AG04450 (cell line): ENCODE measurements around the gene APLNR. TPM values are rescaled to one million over a fixed set of nuclear protein-coding genes. Genes with fewer than 3 reads are reported as not detected.

Experiments used
- CTCF ChIA-PET: fragments of 300-600, 350-600 bp; formaldehyde crosslinking; extraction: SDS; loops from one replicate; lab custom pipeline; 2022; ENCODE audit warnings: antibody characterized with exemption, inconsistent platforms; lab: Charles Lee
- POLR2A ChIA-PET: fragments of 350-600 bp; formaldehyde crosslinking; extraction: SDS; loops from one replicate; lab custom pipeline; 2021; ENCODE audit warnings: antibody characterized with exemption, inconsistent platforms; lab: Yijun Ruan, JAX
- DNase-seq: peaks from one replicate; pipeline ENCODE4 v3.0.0-alpha.2; 2011; ENCODE audit warnings: low read depth, low spot score
- H3K27ac ChIP-seq: one replicate; pipeline ENCODE4 v1.5.1; 2012; ENCODE audit warnings: low read depth, low read length, control low read depth
- H3K27me3 ChIP-seq: one replicate; pipeline ENCODE4 v1.6.0; 2012; ENCODE audit warnings: low read length; ENCODE audit not compliant: control insufficient read depth, insufficient read depth
- H3K4me3 ChIP-seq: 2 replicates; pipeline ENCODE4 v1.5.1; 2011; ENCODE audit warnings: mild to moderate bottlenecking, low read depth, low read length, control low read depth
- H3K9me3 ChIP-seq: 2 replicates; pipeline ENCODE4 v1.5.1; 2012; ENCODE audit warnings: low read length; ENCODE audit not compliant: control insufficient read depth, insufficient read depth
- polyA plus RNA-seq: library from polyadenylated mRNA; depleted of rRNA; stranded (reverse); fragments of >200 nt; gene quantifications from 2 replicates; pipeline ENCODE4 v1.2.3, GENCODE V29; 2011
- TF ChIP-seq, protein P1 (sequence below): IDR thresholded peaks from 2 replicates; pipeline ENCODE4 v1.5.1; 2011; ENCODE audit warnings: low read depth, low read length, control low read depth, inconsistent platforms

Gene APLNR
- polyA plus RNA-seq, 1 experiment: not detected

DNA sequence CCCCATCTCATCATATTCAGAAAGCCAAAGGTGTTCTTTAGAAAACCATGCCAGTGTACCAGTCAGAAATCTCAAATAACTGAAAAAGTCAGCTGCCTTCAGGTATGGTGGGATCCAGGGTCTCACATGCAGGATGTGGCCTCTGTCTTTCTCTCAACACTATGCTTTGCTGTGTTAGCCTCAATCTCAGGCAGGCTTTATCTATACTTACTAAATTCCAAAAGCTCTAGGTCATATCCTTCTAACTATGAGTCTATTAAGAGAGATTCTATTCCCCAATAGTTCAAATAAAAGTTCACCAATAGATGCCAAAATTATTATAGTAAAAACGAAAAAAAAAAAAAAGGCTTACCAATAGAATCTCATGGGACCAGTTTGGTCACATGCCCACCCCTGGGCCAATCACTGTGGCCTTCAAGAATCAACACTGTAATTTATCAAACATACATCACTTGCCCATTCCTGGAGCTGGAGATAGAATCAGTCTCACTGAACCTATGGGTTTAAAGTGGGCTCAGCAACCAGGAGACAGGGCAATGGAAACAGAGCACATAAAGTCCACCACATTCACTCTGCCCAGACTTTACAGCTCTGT, 38.0 kb upstream of the APLNR start:
- Histone ChIP-seq H3K4me3 (no peak overlapping the region), H3K27ac (no peak overlapping the region), H3K27me3 (peaks cover 4% of the 10 kb centered on the region), H3K9me3 (peaks cover 3% of the 10 kb centered on the region; the same call in 1 of the 2 replicates)
- CTCF ChIA-PET: interaction anchor here (1.4 to 10.0 kb wide), 3 partner anchors 15 to 434 kb away, joined by 3 to 117 read pairs (median 4); no protein-coding TSS in a partner anchor
- TF ChIP-seq, protein P1, sequence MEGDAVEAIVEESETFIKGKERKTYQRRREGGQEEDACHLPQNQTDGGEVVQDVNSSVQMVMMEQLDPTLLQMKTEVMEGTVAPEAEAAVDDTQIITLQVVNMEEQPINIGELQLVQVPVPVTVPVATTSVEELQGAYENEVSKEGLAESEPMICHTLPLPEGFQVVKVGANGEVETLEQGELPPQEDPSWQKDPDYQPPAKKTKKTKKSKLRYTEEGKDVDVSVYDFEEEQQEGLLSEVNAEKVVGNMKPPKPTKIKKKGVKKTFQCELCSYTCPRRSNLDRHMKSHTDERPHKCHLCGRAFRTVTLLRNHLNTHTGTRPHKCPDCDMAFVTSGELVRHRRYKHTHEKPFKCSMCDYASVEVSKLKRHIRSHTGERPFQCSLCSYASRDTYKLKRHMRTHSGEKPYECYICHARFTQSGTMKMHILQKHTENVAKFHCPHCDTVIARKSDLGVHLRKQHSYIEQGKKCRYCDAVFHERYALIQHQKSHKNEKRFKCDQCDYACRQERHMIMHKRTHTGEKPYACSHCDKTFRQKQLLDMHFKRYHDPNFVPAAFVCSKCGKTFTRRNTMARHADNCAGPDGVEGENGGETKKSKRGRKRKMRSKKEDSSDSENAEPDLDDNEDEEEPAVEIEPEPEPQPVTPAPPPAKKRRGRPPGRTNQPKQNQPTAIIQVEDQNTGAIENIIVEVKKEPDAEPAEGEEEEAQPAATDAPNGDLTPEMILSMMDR: no peak
- no peak for DNase-seq
- POLR2A ChIA-PET: interaction anchor here (0.7 kb wide), 1 partner anchor 20 kb away, joined by 3 read pairs; no protein-coding TSS in a partner anchor

DNA sequence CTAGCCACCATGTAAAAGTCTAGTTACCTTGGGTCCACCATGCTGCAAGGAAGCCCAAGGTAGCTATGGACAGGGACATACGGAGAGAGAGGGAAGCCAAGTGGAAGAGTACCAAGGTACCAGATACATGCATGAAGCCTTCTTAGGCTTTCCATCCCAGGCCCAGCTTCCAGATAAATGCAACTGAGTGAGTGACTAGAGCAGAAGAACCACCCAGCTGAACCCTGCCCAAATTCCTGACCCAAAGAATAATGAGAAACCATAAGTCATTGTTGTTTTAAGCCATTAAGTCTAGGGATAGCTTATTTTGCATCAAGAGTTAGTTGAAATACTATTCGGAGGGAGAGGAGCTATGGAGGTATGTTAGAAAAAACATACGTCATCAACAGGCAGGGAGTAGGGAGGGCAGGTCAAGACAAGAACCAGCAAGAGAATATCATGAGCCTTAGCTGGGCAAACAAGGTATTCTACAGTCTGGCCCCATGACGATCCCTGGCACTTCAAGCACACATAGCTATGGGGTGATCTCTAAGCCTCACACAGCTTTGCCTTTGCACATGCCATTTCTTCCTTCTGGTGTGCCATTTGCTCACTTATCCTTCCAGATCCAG, 36.5 kb upstream of the APLNR start:
- Histone ChIP-seq H3K27ac (no peak overlapping the region), H3K9me3 (peaks cover 3% of the 10 kb centered on the region; the same call in 1 of the 2 replicates), H3K27me3 (peaks cover 9% of the 10 kb centered on the region), H3K4me3 (no peak overlapping the region)
- ChIA-PET POLR2A (no interaction called here), CTCF (interaction anchor here (0.9 to 10.0 kb wide), 3 partner anchors 14 to 69 kb away, joined by 3 to 117 read pairs (median 3); no protein-coding TSS in a partner anchor)
- TF ChIP-seq, protein P1: no peak
- no peak for DNase-seq

DNA sequence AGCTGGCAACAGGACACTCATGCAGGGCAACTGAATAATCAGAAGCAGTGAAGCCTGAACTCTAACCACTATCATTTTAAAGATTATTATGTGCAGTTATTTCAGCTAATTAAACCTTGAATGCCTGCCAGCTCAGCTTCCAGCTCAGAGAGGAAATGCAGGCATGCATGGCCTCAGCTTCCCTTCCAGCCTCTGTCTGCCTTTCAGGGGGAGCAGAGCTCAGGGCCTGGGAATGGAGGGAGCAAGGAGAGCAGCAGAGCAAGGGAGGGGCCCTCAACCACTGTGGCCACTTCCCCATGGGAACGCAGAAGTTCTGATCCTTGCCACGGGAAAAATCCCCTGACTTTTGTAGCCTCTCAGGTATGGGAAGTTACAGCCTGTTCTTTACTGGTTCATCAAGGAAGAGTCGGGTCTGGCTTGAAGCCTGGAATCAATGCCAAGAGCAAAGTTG, 32.5 kb upstream of the APLNR start:
- Histone ChIP-seq H3K4me3 (no peak overlapping the region), H3K27ac (no peak overlapping the region), H3K27me3 (peaks cover 9% of the 10 kb centered on the region), H3K9me3 (peaks cover 3% of the 10 kb centered on the region; the same call in 1 of the 2 replicates)
- CTCF ChIA-PET: interaction anchor here (2.7 kb wide), 1 partner anchor 20 kb away, joined by 17 read pairs; no protein-coding TSS in a partner anchor
- TF ChIP-seq, protein P1: no peak
- no peak for DNase-seq
- POLR2A ChIA-PET: no interaction called here

DNA sequence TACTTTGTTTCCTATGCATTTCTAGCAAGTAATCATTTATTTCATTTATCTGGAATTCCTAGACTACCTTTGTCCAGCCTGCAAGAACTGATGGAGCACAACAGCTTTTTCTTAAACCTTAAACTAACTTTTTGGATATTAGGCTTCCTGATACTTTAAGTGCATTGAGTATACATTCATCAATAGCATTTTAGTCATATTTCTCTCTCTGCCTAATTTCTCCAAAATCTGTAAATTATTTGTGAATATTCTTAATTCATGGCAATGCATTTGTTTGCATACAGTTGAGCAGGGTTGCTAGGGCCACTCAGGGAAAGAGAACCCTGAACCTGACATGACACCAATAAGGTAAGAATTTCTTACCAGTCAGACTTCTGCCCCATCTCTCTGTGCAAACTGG, 29.1 kb upstream of the APLNR start:
- Histone ChIP-seq H3K27ac (no peak overlapping the region), H3K4me3 (no peak overlapping the region), H3K9me3 (no peaks in the 10 kb centered on the region), H3K27me3 (peaks cover 6% of the 10 kb centered on the region)
- no peak for DNase-seq
- ChIA-PET POLR2A (no interaction called here), CTCF (interaction anchor here (0.7 to 4.9 kb wide), 4 partner anchors 10 to 38 kb away, joined by 3 to 36 read pairs (median 3); no protein-coding TSS in a partner anchor)
- TF ChIP-seq, protein P1: no peak

DNA sequence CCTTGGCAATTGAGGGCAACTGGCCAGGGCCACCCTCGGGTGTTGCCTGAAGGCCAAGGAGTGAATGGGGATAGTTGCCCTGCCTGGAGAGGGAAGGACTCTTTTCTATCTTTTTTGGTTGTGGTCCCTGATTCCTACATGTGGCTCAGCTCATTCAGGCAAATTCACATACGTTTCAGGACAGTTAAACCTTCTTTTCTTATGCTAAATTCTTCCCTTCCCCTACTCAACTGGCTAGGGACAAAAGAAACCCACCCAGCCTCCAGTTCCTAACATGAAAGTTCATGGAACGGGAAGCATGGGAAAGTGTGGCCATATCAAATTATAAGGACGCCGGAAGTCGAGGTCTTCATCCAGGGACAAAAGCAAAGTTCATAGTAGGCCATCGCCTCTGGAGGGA, 26.3 kb upstream of the APLNR start:
- CTCF ChIA-PET: interaction anchor here (0.7 to 4.9 kb wide), 4 partner anchors 13 to 423 kb away, joined by 3 to 36 read pairs (median 4); no protein-coding TSS in a partner anchor
- no peak for DNase-seq
- no peaks in the 10 kb centered on the region for H3K27me3 ChIP-seq
- POLR2A ChIA-PET: no interaction called here
- no peak overlapping the region for H3K4me3 ChIP-seq
- no peak overlapping the region for H3K27ac ChIP-seq
- no peaks in the 10 kb centered on the region for H3K9me3 ChIP-seq
- TF ChIP-seq, protein P1: no peak
